Transverse colon (tissue), 4 donors: ENCODE data around the gene WDR74. TPM values are rescaled to one million over a fixed set of nuclear protein-coding genes. Genes with fewer than 3 reads are reported as not detected.

Experiments used
- DNase-seq: peaks from one replicate; pipeline ENCODE4 v3.0.0-alpha.2; 2019
- H3K27ac ChIP-seq, 4 donors: fragments of 200-600 bp; sonication (generic); 2 replicates each; pipeline ENCODE4 v1.5.1; 2016 to 2018; ENCODE audit warnings: inconsistent platforms in 4 of 4
- H3K27me3 ChIP-seq: fragments of 200-600 bp; sonication (generic); 2 replicates; pipeline ENCODE4 v1.5.1; 2017; ENCODE audit warnings: inconsistent platforms
- H3K36me3 ChIP-seq, 4 donors: fragments of 200-600 bp; sonication (generic); 2 replicates each; pipeline ENCODE4 v1.5.1; 2017 to 2019; ENCODE audit warnings: inconsistent platforms in 4 of 4
- H3K4me1 ChIP-seq, 4 donors: fragments of 200-600 bp; sonication (generic); 2 replicates each; pipeline ENCODE4 v1.5.1; 2017 to 2020; ENCODE audit warnings: inconsistent platforms in 4 of 4
- H3K4me3 ChIP-seq, 4 donors: fragments of 200-600 bp; sonication (generic); 1 replicate in 1 of 4; 2 replicates in 3 of 4; pipeline versions ENCODE4 v1.5.1 to v1.6.1; 2017 to 2019; ENCODE audit warnings: inconsistent platforms in 4 of 4
- H3K9me3 ChIP-seq, 2 donors: fragments of 200-600 bp; sonication (generic); 2 replicates each; pipeline ENCODE4 v1.5.1; 2017 to 2019; ENCODE audit warnings: inconsistent platforms in 2 of 2
- EP300 ChIP-seq: sonication (generic); formaldehyde crosslinking; IDR thresholded peaks from one replicate; pipeline ENCODE4 v1.6.1; 2017; ENCODE audit warnings: antibody characterized with exemption, low read depth
- POLR2A ChIP-seq: fragments of 450-650 bp; IDR thresholded peaks from one replicate; pipeline ENCODE4 v1.6.1; 2016; ENCODE audit warnings: antibody characterized with exemption, mild to moderate bottlenecking, moderate library complexity
- POLR2AphosphoS5 ChIP-seq, 3 donors: sonication (generic); formaldehyde crosslinking; IDR thresholded peaks; one replicate each; pipeline ENCODE4 v1.6.1; 2016; ENCODE audit warnings: antibody characterized with exemption in 3 of 3
- WGBS, 2 donors: methylation state at CpG; one replicate each; pipeline ENCODE4 v1.1.5; 2018; ENCODE audit warnings: low coverage in 1 of 2; 5-methylcytosine and 5-hydroxymethylcytosine counted together
- in situ Hi-C, 4 donors: fragments of 200-750 bp; cut with MboI; loops; one replicate each; pipeline versions ENCODE4 v1.15.0 to v1.15.1; 2017; ENCODE audit warnings: low sequenced_read_pairs in 3 of 4, low pct_ligation_motif_present in 1 of 4, low pct_unique_long_range_greater_than_20kb in 1 of 4
- intact Hi-C: fragments of 100-400 bp; cut with DNase I; formaldehyde crosslinking; loops from one replicate; pipeline ENCODE4 v1.15.1; 2023; ENCODE audit warnings: low total_unique reads
- total RNA-seq, 4 donors: library from RNA; depleted of rRNA; stranded (reverse); fragments of >200 nt; gene quantifications; one replicate each; pipeline ENCODE4 v1.1.0, GENCODE V29; 2016
- TF ChIP-seq, protein P1 (sequence below), 5 experiments: fragments of 200-600 bp in 3 of 5; fragments of 450-650 bp in 2 of 5; sonication (generic) in 3 of 5; IDR thresholded peaks; 1 replicate in 2 of 5; 2 replicates in 3 of 5; pipeline ENCODE4 v1.5.1; 2016 to 2017; ENCODE audit warnings: antibody characterized with exemption in 5 of 5, inconsistent platforms in 3 of 5, mild to moderate bottlenecking in 2 of 5, moderate library complexity in 1 of 5

WDR74 gene
- total RNA-seq, 4 donors from 2014 or later = 25.3 to 37.8 (median 27.6) TPM

DNA sequence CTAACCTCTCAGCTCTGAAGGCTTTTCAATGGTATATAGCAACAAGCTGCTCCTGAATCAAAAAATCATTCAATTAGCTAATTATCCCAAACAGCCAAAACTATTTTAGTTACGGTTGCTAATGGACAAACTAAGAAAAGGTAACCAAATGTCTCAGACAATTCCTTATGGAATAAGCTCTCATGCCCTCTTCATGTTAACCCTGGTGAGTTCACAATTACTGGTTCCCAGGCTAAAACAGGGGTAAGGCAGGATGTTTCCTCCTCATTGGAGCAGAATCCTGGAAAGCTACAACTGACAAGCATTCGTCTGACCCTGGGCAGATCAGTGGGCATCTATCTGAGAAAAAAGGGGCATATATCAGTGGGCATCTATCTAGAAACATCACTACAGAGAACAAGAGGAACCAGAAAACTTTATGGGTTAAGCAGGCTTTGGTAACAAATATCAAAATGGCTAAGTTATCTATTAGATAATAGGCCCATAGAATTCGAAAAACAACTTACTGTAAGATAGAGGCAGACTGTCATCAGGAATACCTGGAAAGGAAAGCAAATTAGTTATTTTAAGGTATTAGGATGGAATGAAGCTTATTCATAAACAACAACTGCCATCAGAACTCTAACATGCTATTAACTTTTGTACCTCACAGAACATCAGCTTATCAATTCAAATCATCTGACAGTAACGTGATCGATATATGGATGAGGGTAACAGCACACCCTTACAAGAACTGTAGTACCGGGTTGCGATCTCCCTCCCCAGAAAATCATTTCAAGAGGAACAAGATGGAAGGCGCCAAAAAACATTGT lies 14.8 kb upstream of the WDR74 start:
- Histone ChIP-seq H3K4me3 (peak overlapping the region in 3 of 4 donors; percentile 70 to 74 (median 71)), H3K27me3 (no peaks in the 10 kb centered on the region), H3K36me3 (peaks cover 0 to 23% (median 10%) of the 10 kb centered on the region in 4 donors), H3K27ac (peak overlapping the region; percentile 83 to 89 (median 85)), H3K9me3 (no peaks in the 10 kb centered on the region), H3K4me1 (peaks cover 11 to 43% (median 24%) of the 10 kb centered on the region in 4 donors)
- WGBS, 2 donors = 2 to 10% methylated on average over 7 to 8 of the region's 8 CpGs
- TF ChIP-seq, protein P1, sequence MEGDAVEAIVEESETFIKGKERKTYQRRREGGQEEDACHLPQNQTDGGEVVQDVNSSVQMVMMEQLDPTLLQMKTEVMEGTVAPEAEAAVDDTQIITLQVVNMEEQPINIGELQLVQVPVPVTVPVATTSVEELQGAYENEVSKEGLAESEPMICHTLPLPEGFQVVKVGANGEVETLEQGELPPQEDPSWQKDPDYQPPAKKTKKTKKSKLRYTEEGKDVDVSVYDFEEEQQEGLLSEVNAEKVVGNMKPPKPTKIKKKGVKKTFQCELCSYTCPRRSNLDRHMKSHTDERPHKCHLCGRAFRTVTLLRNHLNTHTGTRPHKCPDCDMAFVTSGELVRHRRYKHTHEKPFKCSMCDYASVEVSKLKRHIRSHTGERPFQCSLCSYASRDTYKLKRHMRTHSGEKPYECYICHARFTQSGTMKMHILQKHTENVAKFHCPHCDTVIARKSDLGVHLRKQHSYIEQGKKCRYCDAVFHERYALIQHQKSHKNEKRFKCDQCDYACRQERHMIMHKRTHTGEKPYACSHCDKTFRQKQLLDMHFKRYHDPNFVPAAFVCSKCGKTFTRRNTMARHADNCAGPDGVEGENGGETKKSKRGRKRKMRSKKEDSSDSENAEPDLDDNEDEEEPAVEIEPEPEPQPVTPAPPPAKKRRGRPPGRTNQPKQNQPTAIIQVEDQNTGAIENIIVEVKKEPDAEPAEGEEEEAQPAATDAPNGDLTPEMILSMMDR (IDR thresholded peaks at IDR 0.05) = no peak
- TF ChIP-seq POLR2A (no peak), EP300 (no peak), POLR2AphosphoS5 (IDR thresholded peaks at IDR 0.05) (no peak)
- intact Hi-C loops (no loop called here), in situ Hi-C loops (loop anchor here in 2 of 4 donors (25.0 kb wide), 2 partner anchors 267 to 467 kb away; partner anchors contain the start of gene TUT1 (in 1 of the 2))
- DNase-seq = no peak

DNA sequence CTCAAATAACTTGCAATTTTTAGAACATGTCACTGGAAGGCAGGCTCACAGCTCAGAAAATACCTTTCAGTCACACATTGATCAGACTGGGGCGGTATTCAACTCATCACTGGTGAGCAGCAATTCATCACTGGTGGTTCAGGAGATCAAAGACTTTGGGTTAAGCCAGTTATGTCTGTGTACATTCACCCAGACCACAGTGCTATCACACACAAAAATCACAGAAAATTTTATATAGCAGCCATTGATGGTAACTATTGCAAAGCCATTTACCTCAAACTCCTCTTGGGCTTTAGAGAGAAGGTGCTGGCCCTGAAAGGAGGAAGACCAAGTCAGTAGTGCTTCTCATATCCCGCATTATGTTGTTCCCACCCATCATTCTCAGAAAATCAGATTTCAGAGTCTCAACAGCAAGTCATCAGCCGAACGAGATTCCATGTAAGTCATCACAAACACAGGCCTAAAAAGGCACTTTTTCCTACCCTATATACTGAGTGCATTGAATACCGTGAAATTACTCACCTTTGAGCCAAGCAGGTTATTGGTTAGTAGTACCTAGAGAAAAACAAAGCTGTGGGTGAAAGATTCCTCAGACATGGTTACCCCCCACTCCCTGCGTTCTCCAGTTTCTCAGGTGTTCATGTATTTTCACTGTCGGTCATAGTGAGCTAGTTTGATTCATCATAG lies 14.0 kb upstream of the WDR74 start:
- Histone ChIP-seq H3K27me3 (no peaks in the 10 kb centered on the region), H3K36me3 (peaks cover 0 to 23% (median 10%) of the 10 kb centered on the region in 4 donors), H3K4me1 (peaks cover 11 to 43% (median 24%) of the 10 kb centered on the region in 4 donors), H3K9me3 (no peaks in the 10 kb centered on the region), H3K4me3 (peak overlapping the region in 2 of 4 donors; percentile 70 to 74), H3K27ac (peak overlapping the region in 1 of 4 donors; percentile 85)
- DNase-seq = no peak
- intact Hi-C loops = loop anchor here (1.0 kb wide), 1 partner anchor 26 kb away; no protein-coding TSS in a partner anchor
- TF ChIP-seq EP300 (no peak), POLR2A (no peak), POLR2AphosphoS5 (IDR thresholded peaks at IDR 0.05) (no peak)
- TF ChIP-seq, protein P1 (IDR thresholded peaks at IDR 0.05) = no peak
- in situ Hi-C loops = loop anchor here in 2 of 4 donors (25.0 kb wide), 2 partner anchors 266 to 466 kb away; partner anchors contain the start of gene TUT1 (in 1 of the 2)
- WGBS, 2 donors = 42 to 70% methylated on average over 2 to 7 of the region's 7 CpGs

DNA sequence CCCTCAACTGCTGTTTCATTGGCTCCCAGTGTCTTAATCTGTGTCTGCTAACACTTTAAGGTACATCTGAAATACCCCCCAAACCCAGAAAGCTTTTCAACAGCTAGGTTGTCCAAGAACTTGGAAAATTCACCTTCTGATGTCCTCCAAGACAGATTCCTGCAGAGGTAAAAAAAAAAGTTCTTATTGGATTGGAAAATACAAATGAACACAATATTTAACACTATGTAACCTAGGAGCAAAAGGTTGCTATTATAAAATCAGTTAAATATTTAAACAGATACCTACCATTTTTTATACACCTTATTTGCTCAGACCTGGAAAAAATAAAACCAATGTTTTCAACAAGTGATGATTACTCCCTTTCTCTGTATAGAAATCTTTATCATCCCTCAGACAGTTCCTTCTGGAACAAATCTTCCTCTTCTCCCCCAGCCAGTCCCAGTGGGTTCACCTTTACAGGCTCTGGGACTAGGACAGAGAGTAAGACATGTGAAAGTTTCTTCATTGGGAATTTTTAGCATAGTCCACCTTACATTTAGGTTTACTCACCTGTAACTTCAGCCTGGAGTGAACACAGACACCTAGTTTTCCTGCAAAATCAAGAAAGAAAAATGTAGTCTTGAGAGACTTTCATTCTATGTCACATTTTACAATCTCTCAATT lies 13.3 kb upstream of the WDR74 start:
- TF ChIP-seq, protein P1 (IDR thresholded peaks at IDR 0.05) = no peak
- TF ChIP-seq EP300 (no peak), POLR2A (no peak), POLR2AphosphoS5 (IDR thresholded peaks at IDR 0.05) (no peak)
- Histone ChIP-seq H3K9me3 (no peaks in the 10 kb centered on the region), H3K27ac (no peak overlapping the region), H3K4me1 (peaks cover 11 to 39% (median 24%) of the 10 kb centered on the region in 4 donors), H3K4me3 (no peak overlapping the region), H3K36me3 (peaks cover 0 to 23% (median 10%) of the 10 kb centered on the region in 4 donors), H3K27me3 (no peaks in the 10 kb centered on the region)
- in situ Hi-C loops = loop anchor here in 2 of 4 donors (25.0 kb wide), 2 partner anchors 265 to 465 kb away; partner anchors contain the start of gene TUT1 (in 1 of the 2)
- DNase-seq = no peak
- intact Hi-C loops = loop anchor here (1.0 kb wide), 1 partner anchor 25 kb away; no protein-coding TSS in a partner anchor
